ENCODE measurements around the gene INPP5D.
A peak's percentile ranks its signal among the peaks of the same experiment; 100 is the strongest.

The INPP5D gene

GRCh38 chr2:233068762-233069418 lies 8.7 kb downstream of the INPP5D start:
- no peak overlapping the region for H4K91ac ChIP-seq (ENCODE audit: low read depth, low read length, poor library complexity)
- no peak overlapping the region for H2BK12ac ChIP-seq (ENCODE audit: low read length)
- no peaks in the 10 kb centered on the region for H3K36me3 ChIP-seq (replicated peaks in 1 of 2; ENCODE audit: control insufficient read depth in 2 of 2, insufficient read depth in 2 of 2, low read length in 2 of 2)
- no peak overlapping the region for H4K8ac ChIP-seq (ENCODE audit: low read depth, low read length)
- no peak overlapping the region for H3K14ac ChIP-seq (ENCODE audit: low read length)
- no peak overlapping the region for H3K4me2 ChIP-seq (ENCODE audit: insufficient read depth, low read length, poor library complexity, severe bottlenecking)
- no peak overlapping the region for H3K18ac ChIP-seq (ENCODE audit: low read length)
- no peak overlapping the region for H3K4ac ChIP-seq (ENCODE audit: low read length)
- WGBS, 2 donors (ENCODE audit: extremely low coverage in 2 of 2, insufficient read length in 2 of 2, insufficient replicate concordance in 1 of 2) = no CpG with 5 or more reads among the region's 9 CpGs
- H3K79me1 ChIP-seq (ENCODE audit: low read depth, low read length) = peaks cover 2% of the 10 kb centered on the region
- no peaks in the 10 kb centered on the region for H3K4me1 ChIP-seq (ENCODE audit: control insufficient read depth in 2 of 2, insufficient read depth in 1 of 2, low read depth in 1 of 2, low read length in 2 of 2)
- no peak overlapping the region for H2BK15ac ChIP-seq (ENCODE audit: low read length)
- H3K4me3 ChIP-seq (ENCODE audit: low read length in 2 of 2) = no peak overlapping the region
- H3K27ac ChIP-seq (replicated peaks; ENCODE audit: low read length) = no peak overlapping the region
- no peak overlapping the region for H3K9ac ChIP-seq (ENCODE audit: low read depth, low read length, poor library complexity)
- no peak overlapping the region for H2BK5ac ChIP-seq (ENCODE audit: low read length)
- DNase-seq (ENCODE audit: low spot score) = no peak
- H2BK120ac ChIP-seq (ENCODE audit: low read depth, low read length) = no peak overlapping the region
- H3K9me3 ChIP-seq (replicated peaks in 1 of 2; ENCODE audit: control insufficient read depth in 2 of 2, insufficient read depth in 1 of 2, low read depth in 1 of 2, low read length in 2 of 2) = peaks cover 3 to 4% of the 10 kb centered on the region in 2 donors
- H3K23ac ChIP-seq (ENCODE audit: low read depth, low read length, poor library complexity) = no peak overlapping the region
- H2AK5ac ChIP-seq (ENCODE audit: low read depth, low read length) = no peak overlapping the region
- no peak overlapping the region for H2AFZ ChIP-seq (ENCODE audit: low read length)
- no peaks in the 10 kb centered on the region for H3K27me3 ChIP-seq (ENCODE audit: control insufficient read depth in 3 of 3, insufficient read depth in 3 of 3, low read depth in 1 of 3, low read length in 3 of 3)

DNA sequence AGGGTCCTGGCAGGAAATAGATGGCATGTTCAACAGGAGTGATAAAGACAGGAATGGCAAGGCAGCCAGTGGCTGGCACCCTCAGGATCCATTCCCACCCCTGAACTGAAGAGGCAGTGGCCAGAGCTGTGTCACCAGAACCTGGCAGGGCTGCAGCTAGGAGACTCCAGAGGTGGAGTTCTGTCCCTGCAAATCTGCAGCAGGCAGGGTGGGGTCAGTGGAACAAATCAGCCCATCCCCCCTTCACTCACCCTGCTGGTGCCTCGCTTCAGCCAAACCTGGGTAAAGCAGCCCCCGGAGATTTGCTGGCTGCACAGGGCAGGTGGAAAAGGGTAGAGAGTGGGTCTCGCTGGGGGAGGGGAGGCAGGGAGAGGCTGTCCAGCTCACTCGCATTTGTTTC lies 12.7 kb downstream of the INPP5D start:
- H3K9ac ChIP-seq (ENCODE audit: low read depth, low read length, poor library complexity) = no peak overlapping the region
- H2AFZ ChIP-seq (ENCODE audit: low read length) = no peak overlapping the region
- H3K4me3 ChIP-seq (ENCODE audit: low read length in 2 of 2) = no peak overlapping the region

DNA sequence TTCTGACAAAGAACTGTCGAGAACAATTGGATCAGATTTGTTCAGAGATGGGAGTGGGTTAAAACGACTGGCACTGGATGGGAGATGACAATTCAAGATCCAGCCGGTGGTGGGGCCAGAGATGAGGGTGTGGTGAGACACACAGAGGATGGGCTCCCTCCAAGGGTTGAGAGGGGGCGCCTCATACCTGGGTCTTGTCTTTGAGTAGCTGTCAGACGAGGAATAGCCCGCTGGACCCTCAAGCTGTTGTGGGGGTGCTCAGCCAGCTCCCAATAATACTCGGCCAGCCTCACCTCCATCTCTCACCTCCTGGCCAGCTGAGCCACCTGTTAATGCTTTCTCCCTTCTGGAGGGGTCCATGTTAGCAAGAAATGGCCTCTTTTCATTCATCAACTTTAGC lies 14.0 kb downstream of the INPP5D start:
- no peak for DNase-seq (ENCODE audit: low spot score)
- Histone ChIP-seq H3K9me3 (replicated peaks in 1 of 2; ENCODE audit: control insufficient read depth in 2 of 2, insufficient read depth in 1 of 2, low read depth in 1 of 2, low read length in 2 of 2) (peaks cover 3 to 4% of the 10 kb centered on the region in 2 donors), H2AK5ac (ENCODE audit: low read depth, low read length) (no peak overlapping the region), H2AFZ (ENCODE audit: low read length) (no peak overlapping the region), H3K9ac (ENCODE audit: low read depth, low read length, poor library complexity) (no peak overlapping the region), H2BK120ac (ENCODE audit: low read depth, low read length) (no peak overlapping the region), H2BK12ac (ENCODE audit: low read length) (no peak overlapping the region), H3K4me3 (ENCODE audit: low read length in 2 of 2) (no peak overlapping the region), H3K23ac (ENCODE audit: low read depth, low read length, poor library complexity) (no peak overlapping the region), H3K27me3 (ENCODE audit: control insufficient read depth in 3 of 3, insufficient read depth in 3 of 3, low read depth in 1 of 3, low read length in 3 of 3) (no peaks in the 10 kb centered on the region), H3K4me2 (ENCODE audit: insufficient read depth, low read length, poor library complexity, severe bottlenecking) (no peak overlapping the region), H3K4me1 (ENCODE audit: control insufficient read depth in 2 of 2, insufficient read depth in 1 of 2, low read depth in 1 of 2, low read length in 2 of 2) (peaks cover 0 to 12% of the 10 kb centered on the region in 2 donors), H3K27ac (replicated peaks; ENCODE audit: low read length) (no peak overlapping the region), H4K91ac (ENCODE audit: low read depth, low read length, poor library complexity) (no peak overlapping the region), H3K18ac (ENCODE audit: low read length) (no peak overlapping the region), H3K79me1 (ENCODE audit: low read depth, low read length) (peaks cover 2% of the 10 kb centered on the region), H3K14ac (ENCODE audit: low read length) (no peak overlapping the region), H4K8ac (ENCODE audit: low read depth, low read length) (no peak overlapping the region), H3K36me3 (replicated peaks in 1 of 2; ENCODE audit: control insufficient read depth in 2 of 2, insufficient read depth in 2 of 2, low read length in 2 of 2) (no peaks in the 10 kb centered on the region), H3K4ac (ENCODE audit: low read length) (no peak overlapping the region), H2BK15ac (ENCODE audit: low read length) (no peak overlapping the region), H2BK5ac (ENCODE audit: low read length) (no peak overlapping the region)
- WGBS, 2 donors (ENCODE audit: extremely low coverage in 2 of 2, insufficient read length in 2 of 2, insufficient replicate concordance in 1 of 2) = no CpG with 5 or more reads among the region's 7 CpGs

More for the DNA sequence above, 12.7 kb downstream of the INPP5D start:
- no peak overlapping the region for H3K14ac ChIP-seq (ENCODE audit: low read length)
- no CpG with 5 or more reads among the region's 4 CpGs for WGBS, 2 donors (ENCODE audit: extremely low coverage in 2 of 2, insufficient read length in 2 of 2, insufficient replicate concordance in 1 of 2)
- H3K36me3 ChIP-seq (replicated peaks in 1 of 2; ENCODE audit: control insufficient read depth in 2 of 2, insufficient read depth in 2 of 2, low read length in 2 of 2) = no peaks in the 10 kb centered on the region
- H3K27ac ChIP-seq (replicated peaks; ENCODE audit: low read length) = no peak overlapping the region
- peaks cover 0 to 12% of the 10 kb centered on the region in 2 donors for H3K4me1 ChIP-seq (ENCODE audit: control insufficient read depth in 2 of 2, insufficient read depth in 1 of 2, low read depth in 1 of 2, low read length in 2 of 2)
- no peak overlapping the region for H3K18ac ChIP-seq (ENCODE audit: low read length)
- no peak overlapping the region for H2BK15ac ChIP-seq (ENCODE audit: low read length)
- H3K27me3 ChIP-seq (ENCODE audit: control insufficient read depth in 3 of 3, insufficient read depth in 3 of 3, low read depth in 1 of 3, low read length in 3 of 3) = no peaks in the 10 kb centered on the region
- no peak overlapping the region for H4K8ac ChIP-seq (ENCODE audit: low read depth, low read length)
- H3K79me1 ChIP-seq (ENCODE audit: low read depth, low read length) = peaks cover 2% of the 10 kb centered on the region
- no peak for DNase-seq (ENCODE audit: low spot score)
- no peak overlapping the region for H2BK120ac ChIP-seq (ENCODE audit: low read depth, low read length)
- H3K4ac ChIP-seq (ENCODE audit: low read length) = no peak overlapping the region
- H2BK12ac ChIP-seq (ENCODE audit: low read length) = no peak overlapping the region
- no peak overlapping the region for H2AK5ac ChIP-seq (ENCODE audit: low read depth, low read length)
- no peak overlapping the region for H2BK5ac ChIP-seq (ENCODE audit: low read length)
- peaks cover 3 to 4% of the 10 kb centered on the region in 2 donors for H3K9me3 ChIP-seq (replicated peaks in 1 of 2; ENCODE audit: control insufficient read depth in 2 of 2, insufficient read depth in 1 of 2, low read depth in 1 of 2, low read length in 2 of 2)
- no peak overlapping the region for H4K91ac ChIP-seq (ENCODE audit: low read depth, low read length, poor library complexity)
- no peak overlapping the region for H3K4me2 ChIP-seq (ENCODE audit: insufficient read depth, low read length, poor library complexity, severe bottlenecking)
- H3K23ac ChIP-seq (ENCODE audit: low read depth, low read length, poor library complexity) = no peak overlapping the region

GRCh38 chr2:233075141-233075965 lies 15.2 kb downstream of the INPP5D start:
- Histone ChIP-seq H3K23ac (ENCODE audit: low read depth, low read length, poor library complexity) (no peak overlapping the region), H4K91ac (ENCODE audit: low read depth, low read length, poor library complexity) (no peak overlapping the region), H3K36me3 (replicated peaks in 1 of 2; ENCODE audit: control insufficient read depth in 2 of 2, insufficient read depth in 2 of 2, low read length in 2 of 2) (no peaks in the 10 kb centered on the region), H2BK12ac (ENCODE audit: low read length) (no peak overlapping the region), H3K79me1 (ENCODE audit: low read depth, low read length) (peaks cover 2% of the 10 kb centered on the region), H3K9ac (ENCODE audit: low read depth, low read length, poor library complexity) (no peak overlapping the region), H2BK120ac (ENCODE audit: low read depth, low read length) (no peak overlapping the region), H3K27me3 (ENCODE audit: control insufficient read depth in 3 of 3, insufficient read depth in 3 of 3, low read depth in 1 of 3, low read length in 3 of 3) (peaks cover 0 to 2% (median 0%) of the 10 kb centered on the region in 3 experiments), H3K27ac (replicated peaks; ENCODE audit: low read length) (no peak overlapping the region), H3K18ac (ENCODE audit: low read length) (no peak overlapping the region), H2BK15ac (ENCODE audit: low read length) (no peak overlapping the region), H3K9me3 (replicated peaks in 1 of 2; ENCODE audit: control insufficient read depth in 2 of 2, insufficient read depth in 1 of 2, low read depth in 1 of 2, low read length in 2 of 2) (peaks cover 3 to 4% of the 10 kb centered on the region in 2 donors), H3K4me2 (ENCODE audit: insufficient read depth, low read length, poor library complexity, severe bottlenecking) (no peak overlapping the region), H4K8ac (ENCODE audit: low read depth, low read length) (no peak overlapping the region), H3K4ac (ENCODE audit: low read length) (no peak overlapping the region), H3K4me3 (ENCODE audit: low read length in 2 of 2) (no peak overlapping the region), H2BK5ac (ENCODE audit: low read length) (no peak overlapping the region), H2AFZ (ENCODE audit: low read length) (peak overlapping the region; percentile 40), H2AK5ac (ENCODE audit: low read depth, low read length) (no peak overlapping the region), H3K14ac (ENCODE audit: low read length) (no peak overlapping the region), H3K4me1 (ENCODE audit: control insufficient read depth in 2 of 2, insufficient read depth in 1 of 2, low read depth in 1 of 2, low read length in 2 of 2) (peaks cover 0 to 12% of the 10 kb centered on the region in 2 donors)
- WGBS, 2 donors (ENCODE audit: extremely low coverage in 2 of 2, insufficient read length in 2 of 2, insufficient replicate concordance in 1 of 2) = no CpG with 5 or more reads among the region's 6 CpGs
- no peak for DNase-seq (ENCODE audit: low spot score)

Data from neuronal stem cell (in vitro differentiated cells).